Natural killer cell (primary cell): Measurements from ENCODE around the gene WWC2. TPM values are rescaled to one million over a fixed set of nuclear protein-coding genes. Genes with fewer than 3 reads are reported as not detected.

Experiments used
- ATAC-seq, 3 donors: fragments of 150-1000 bp in 2 of 3; fragments of 200-7000 bp in 1 of 3; cut with Tn5 transposase; 1 replicate in 1 of 3; 2 replicates in 2 of 3; pipeline ENCODE4 v1.10.0; 2021; ENCODE audit warnings: mild to moderate bottlenecking in 2 of 3, moderate library complexity in 2 of 3
- DNase-seq, 2 donors: peaks; one replicate each; pipeline versions ENCODE4 v3.0.0 to v3.0.0-alpha.2; 2013 to 2021; ENCODE audit warnings: mixed read lengths in 1 of 2
- H3K27ac ChIP-seq: one replicate; pipeline ENCODE4 v1.5.1; 2013; ENCODE audit warnings: mild to moderate bottlenecking, low read length
- H3K27me3 ChIP-seq: one replicate; pipeline ENCODE4 v1.6.1; 2013; ENCODE audit warnings: low read length; ENCODE audit not compliant: control insufficient read depth, insufficient read depth
- H3K36me3 ChIP-seq: one replicate; pipeline ENCODE4 v1.6.1; 2013; ENCODE audit warnings: low read length; ENCODE audit not compliant: control insufficient read depth, insufficient read depth
- H3K4me1 ChIP-seq: one replicate; pipeline ENCODE4 v1.6.1; 2013; ENCODE audit warnings: low read length; ENCODE audit not compliant: control insufficient read depth, insufficient read depth
- H3K4me3 ChIP-seq: one replicate; pipeline ENCODE4 v1.5.1; 2013; ENCODE audit warnings: low read length
- H3K9me3 ChIP-seq: one replicate; pipeline ENCODE4 v1.6.1; 2013; ENCODE audit warnings: low read length; ENCODE audit not compliant: control insufficient read depth, insufficient read depth
- H3K27ac Mint-ChIP-seq, 2 donors: one replicate each; pipeline ENCODE4 v1.8.0; 2022; ENCODE audit warnings: mild to moderate bottlenecking in 2 of 2, mixed read lengths in 2 of 2, moderate library complexity in 1 of 2
- H3K27me3 Mint-ChIP-seq, 2 donors: one replicate each; pipeline ENCODE4 v1.8.0; 2022; ENCODE audit warnings: low read depth in 2 of 2, mixed read lengths in 2 of 2
- H3K36me3 Mint-ChIP-seq: one replicate; pipeline ENCODE4 v1.8.0; 2022; ENCODE audit warnings: mixed read lengths
- H3K4me1 Mint-ChIP-seq, 2 donors: one replicate each; pipeline ENCODE4 v1.8.0; 2022; ENCODE audit warnings: mixed read lengths in 2 of 2
- H3K4me3 Mint-ChIP-seq: one replicate; pipeline ENCODE4 v1.8.0; 2022; ENCODE audit warnings: mild to moderate bottlenecking, moderate library complexity, mixed read lengths
- H3K9me3 Mint-ChIP-seq, 2 donors: one replicate each; pipeline ENCODE4 v1.8.0; 2022; ENCODE audit warnings: mixed read lengths in 2 of 2
- CTCF ChIP-seq: fragments of 200-600 bp; IDR thresholded peaks from one replicate; pipeline ENCODE4 v1.8.0; 2022; ENCODE audit warnings: antibody characterized with exemption
- WGBS: methylation state at CpG from one replicate; pipeline ENCODE4 v1.1.7; 2013; ENCODE audit warnings: missing lambda C conversion rate; ENCODE audit not compliant: insufficient coverage; 5-methylcytosine and 5-hydroxymethylcytosine counted together
- intact Hi-C: fragments of 100-400 bp; cut with micrococcal nuclease; formaldehyde crosslinking; loops from one replicate; pipeline ENCODE4 v1.14.2; 2022
- total RNA-seq, 4 donors: library from RNA; stranded (reverse); fragments of 120-200 nt in 1 of 4; gene quantifications; one replicate each; pipeline versions ENCODE4 v1.2.3 to v1.2.4, GENCODE V29; 2013 to 2022

WWC2 gene
- total RNA-seq, 3 donors from 2014 or later (not counting 1 experiment from before 2014, with no cell fraction given): 8.2 to 22.7 (median 9.2) TPM

DNA sequence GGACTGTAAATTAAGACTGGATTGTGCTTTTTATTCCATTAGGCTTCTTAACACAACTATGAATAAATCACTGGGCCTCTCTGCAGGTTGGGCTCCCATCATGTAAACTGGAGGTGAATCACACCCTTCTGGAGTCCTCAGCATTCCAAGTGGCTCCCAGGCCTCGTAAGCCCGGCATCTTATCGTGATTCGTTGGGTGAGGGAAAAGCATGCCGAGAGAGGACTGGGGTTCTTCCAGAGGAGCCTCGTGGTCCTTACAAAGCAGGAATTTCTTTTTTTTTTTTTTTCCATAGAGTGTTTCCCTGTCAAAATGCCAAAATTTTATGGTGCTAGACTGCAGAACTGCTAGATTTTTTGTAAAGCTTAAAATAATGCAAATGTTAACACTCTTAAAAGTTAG is 201.0 kb downstream of the WWC2 start:
- H3K9me3 Mint-ChIP-seq: no peaks in the 10 kb centered on the region
- no peak for ATAC-seq
- WGBS: 91% methylated on average over 6 of the region's 6 CpGs

GRCh38 chr4:183300655-183301054 is 201.6 kb downstream of the WWC2 start:
- Histone ChIP-seq H3K4me3 (no peak overlapping the region), H3K9me3 (no peaks in the 10 kb centered on the region), H3K4me1 (no peaks in the 10 kb centered on the region), H3K27me3 (no peaks in the 10 kb centered on the region), H3K36me3 (no peaks in the 10 kb centered on the region), H3K27ac (no peak overlapping the region)
- H3K4me3 Mint-ChIP-seq: no peak overlapping the region
- H3K9me3 Mint-ChIP-seq: no peaks in the 10 kb centered on the region
- H3K27me3 Mint-ChIP-seq: peaks cover 9 to 12% of the 10 kb centered on the region in 2 donors
- ATAC-seq (no peak), DNase-seq (no peak)
- H3K27ac Mint-ChIP-seq: no peak overlapping the region
- WGBS: no CpG with 5 or more reads among the region's 5 CpGs
- intact Hi-C loops: no loop called here
- no peaks in the 10 kb centered on the region for H3K4me1 Mint-ChIP-seq
- H3K36me3 Mint-ChIP-seq: no peaks in the 10 kb centered on the region
- TF ChIP-seq CTCF: no peak

More for the DNA sequence above, 201.0 kb downstream of the WWC2 start:
- Mint-ChIP-seq H3K36me3 (no peaks in the 10 kb centered on the region), H3K4me1 (no peaks in the 10 kb centered on the region), H3K4me3 (no peak overlapping the region), H3K27ac (no peak overlapping the region), H3K27me3 (peaks cover 6 to 9% of the 10 kb centered on the region in 2 donors)
- Histone ChIP-seq H3K36me3 (no peaks in the 10 kb centered on the region), H3K27me3 (no peaks in the 10 kb centered on the region), H3K9me3 (no peaks in the 10 kb centered on the region), H3K4me3 (no peak overlapping the region), H3K27ac (no peak overlapping the region), H3K4me1 (no peaks in the 10 kb centered on the region)
- no peak for TF ChIP-seq CTCF
- no peak for DNase-seq
- intact Hi-C loops: no loop called here

GRCh38 chr4:183303301-183303700 is 204.2 kb downstream of the WWC2 start:
- intact Hi-C loops: no loop called here
- no peak for TF ChIP-seq CTCF
- no peak overlapping the region for H3K27ac Mint-ChIP-seq
- no peak overlapping the region for H3K4me3 Mint-ChIP-seq
- H3K36me3 ChIP-seq: no peaks in the 10 kb centered on the region
- H3K9me3 Mint-ChIP-seq: no peaks in the 10 kb centered on the region
- no peak overlapping the region for H3K4me3 ChIP-seq
- H3K27me3 ChIP-seq: no peaks in the 10 kb centered on the region
- H3K36me3 Mint-ChIP-seq: no peaks in the 10 kb centered on the region
- no peaks in the 10 kb centered on the region for H3K4me1 Mint-ChIP-seq
- H3K27ac ChIP-seq: no peak overlapping the region
- no peak for DNase-seq
- H3K4me1 ChIP-seq: no peaks in the 10 kb centered on the region
- no peak for ATAC-seq
- no CpG with 5 or more reads among the region's 4 CpGs for WGBS
- H3K9me3 ChIP-seq: no peaks in the 10 kb centered on the region
- peaks cover 9 to 18% of the 10 kb centered on the region in 2 donors for H3K27me3 Mint-ChIP-seq

GRCh38 chr4:183304067-183304466 is 205.0 kb downstream of the WWC2 start:
- H3K27me3 Mint-ChIP-seq: peaks cover 9 to 21% of the 10 kb centered on the region in 2 donors
- TF ChIP-seq CTCF: no peak
- H3K4me1 Mint-ChIP-seq: no peaks in the 10 kb centered on the region

More at GRCh38 chr4:183304067-183304466, 205.0 kb downstream of the WWC2 start:
- Histone ChIP-seq H3K9me3 (no peaks in the 10 kb centered on the region), H3K4me3 (no peak overlapping the region), H3K27ac (no peak overlapping the region), H3K27me3 (no peaks in the 10 kb centered on the region), H3K36me3 (no peaks in the 10 kb centered on the region), H3K4me1 (no peaks in the 10 kb centered on the region)
- intact Hi-C loops: no loop called here
- Mint-ChIP-seq H3K36me3 (no peaks in the 10 kb centered on the region), H3K27ac (no peak overlapping the region), H3K4me3 (no peak overlapping the region), H3K9me3 (no peaks in the 10 kb centered on the region)
- 98% methylated on average over 4 of the region's 4 CpGs for WGBS
- DNase-seq (no peak), ATAC-seq (no peak)
